HEK293 (cell line): ENCODE measurements around the gene RIPPLY2.
A peak's percentile ranks its signal among the peaks of the same experiment; 100 is the strongest.

ENCODE experiments used
- GLIS2 ChIP-seq: fragments of 450-650 bp; formaldehyde crosslinking; IDR thresholded peaks from 2 replicates; pipeline ENCODE4 v1.5.1; 2016; ENCODE audit warnings: missing biosample characterization, missing genetic modification characterization
- MEIS1 ChIP-seq: sonication (generic); formaldehyde crosslinking; IDR thresholded peaks from 2 replicates; pipeline ENCODE4 v1.8.1; 2022; ENCODE audit warnings: missing genetic modification reagents, mild to moderate bottlenecking, borderline replicate concordance
- TRIM28 ChIP-seq: IDR thresholded peaks from 2 replicates; pipeline ENCODE4 v1.6.1; 2011; ENCODE audit warnings: low read length, control low read depth, borderline replicate concordance
- TSHZ1 ChIP-seq: fragments of 450-650 bp; formaldehyde crosslinking; IDR thresholded peaks from 2 replicates; pipeline ENCODE4 v1.5.1; 2016; ENCODE audit warnings: missing biosample characterization, missing genetic modification characterization, borderline replicate concordance
- ZBTB10 ChIP-seq: fragments of 450-650 bp; formaldehyde crosslinking; IDR thresholded peaks from 2 replicates; pipeline ENCODE4 v1.5.1; 2016; ENCODE audit warnings: missing biosample characterization, missing genetic modification characterization
- ZBTB49 ChIP-seq: fragments of 450-650 bp; formaldehyde crosslinking; IDR thresholded peaks from 2 replicates; pipeline ENCODE4 v1.5.1; 2016; ENCODE audit warnings: missing biosample characterization, missing genetic modification characterization, low read depth
- ZFHX2 ChIP-seq: fragments of 450-650 bp; formaldehyde crosslinking; conservative IDR thresholded peaks from 2 replicates; pipeline ENCODE4 v1.5.1; 2016; ENCODE audit warnings: missing biosample characterization, missing genetic modification characterization
- ZFP37 ChIP-seq: fragments of 450-650 bp; formaldehyde crosslinking; IDR thresholded peaks from 2 replicates; pipeline ENCODE4 v1.5.1; 2016; ENCODE audit warnings: missing biosample characterization, missing genetic modification characterization
- ZFP41 ChIP-seq: fragments of 450-650 bp; formaldehyde crosslinking; IDR thresholded peaks from 2 replicates; pipeline ENCODE4 v1.5.1; 2016; ENCODE audit warnings: missing biosample characterization, missing genetic modification characterization, borderline replicate concordance
- ZFP69B ChIP-seq: fragments of 450-650 bp; formaldehyde crosslinking; IDR thresholded peaks from 2 replicates; pipeline ENCODE4 v1.5.1; 2016; ENCODE audit warnings: missing biosample characterization, missing genetic modification characterization
- ZNF10 ChIP-seq: fragments of 450-650 bp; formaldehyde crosslinking; IDR thresholded peaks from 2 replicates; pipeline ENCODE4 v1.5.1; 2017; ENCODE audit warnings: missing biosample characterization, missing genetic modification characterization
- ZNF132 ChIP-seq: fragments of 450-650 bp; formaldehyde crosslinking; IDR thresholded peaks from 2 replicates; pipeline ENCODE4 v1.5.1; 2017; ENCODE audit warnings: missing biosample characterization, missing genetic modification characterization, borderline replicate concordance
- ZNF214 ChIP-seq: fragments of 450-650 bp; formaldehyde crosslinking; IDR thresholded peaks from 2 replicates; pipeline ENCODE4 v1.5.1; 2017; ENCODE audit warnings: missing biosample characterization, mild to moderate bottlenecking, missing genetic modification characterization, borderline replicate concordance
- ZNF223 ChIP-seq: fragments of 450-650 bp; formaldehyde crosslinking; IDR thresholded peaks from 2 replicates; pipeline ENCODE4 v1.5.1; 2016; ENCODE audit warnings: missing biosample characterization, missing genetic modification characterization
- ZNF280D ChIP-seq: fragments of 450-650 bp; formaldehyde crosslinking; IDR thresholded peaks from 2 replicates; pipeline ENCODE4 v1.5.1; 2016; ENCODE audit warnings: missing biosample characterization, missing genetic modification characterization
- ZNF394 ChIP-seq: fragments of 450-650 bp; formaldehyde crosslinking; IDR thresholded peaks from 2 replicates; pipeline ENCODE4 v1.5.1; 2016; ENCODE audit warnings: missing biosample characterization, missing genetic modification characterization, mild to moderate bottlenecking, moderate library complexity, borderline replicate concordance
- ZNF404 ChIP-seq: fragments of 450-650 bp; formaldehyde crosslinking; IDR thresholded peaks from 2 replicates; pipeline ENCODE4 v1.5.1; 2017; ENCODE audit warnings: missing biosample characterization, missing genetic modification characterization
- ZNF488 ChIP-seq: fragments of 450-650 bp; formaldehyde crosslinking; IDR thresholded peaks from 2 replicates; pipeline ENCODE4 v1.5.1; 2016; ENCODE audit warnings: missing biosample characterization, missing genetic modification characterization
- ZNF624 ChIP-seq: fragments of 450-650 bp; formaldehyde crosslinking; IDR thresholded peaks from 2 replicates; pipeline ENCODE4 v1.5.1; 2017; ENCODE audit warnings: missing biosample characterization, missing genetic modification characterization
- ZNF626 ChIP-seq: fragments of 450-650 bp; sonication (Bioruptor Pico); formaldehyde crosslinking; IDR thresholded peaks from 2 replicates; pipeline ENCODE4 v1.5.1; 2018; ENCODE audit warnings: missing biosample characterization, missing genetic modification characterization, inconsistent platforms
- ZNF660 ChIP-seq: fragments of 450-650 bp; IDR thresholded peaks from 2 replicates; pipeline ENCODE4 v1.5.1; 2018; ENCODE audit warnings: missing biosample characterization, mild to moderate bottlenecking, missing genetic modification characterization
- ZNF701 ChIP-seq: fragments of 450-650 bp; formaldehyde crosslinking; IDR thresholded peaks from 2 replicates; pipeline ENCODE4 v1.5.1; 2016; ENCODE audit warnings: missing biosample characterization, missing genetic modification characterization
- ZNF747 ChIP-seq: fragments of 450-650 bp; formaldehyde crosslinking; IDR thresholded peaks from 2 replicates; pipeline ENCODE4 v1.5.1; 2016; ENCODE audit warnings: missing biosample characterization, missing genetic modification characterization
- ZNF837 ChIP-seq: fragments of 450-650 bp; formaldehyde crosslinking; IDR thresholded peaks from 2 replicates; pipeline ENCODE4 v1.5.1; 2016; ENCODE audit warnings: missing biosample characterization, missing genetic modification characterization
- TF ChIP-seq, protein P1 (sequence below): fragments of 450-650 bp; IDR thresholded peaks from 2 replicates; pipeline ENCODE4 v1.5.1; 2018; ENCODE audit warnings: missing biosample characterization, missing genetic modification characterization

Gene RIPPLY2

GRCh38 chr6:83815631-83816272 lies 37.4 kb upstream of the RIPPLY2 start (continued):
- TF ChIP-seq ZBTB10 (tag by site-specific recombination) (no peak), ZNF488 (tag by site-specific recombination) (no peak), ZNF223 (tag by site-specific recombination) (no peak), ZNF837 (tag by site-specific recombination) (no peak), ZNF660 (tag by site-specific recombination) (peak; percentile 35; the same call in 1 of the 2 replicates), TRIM28 (peak; percentile 61; the same call in 1 of the 2 replicates), ZNF394 (tag by site-specific recombination) (peak; percentile 53; the same call in 1 of the 2 replicates), ZNF701 (tag by site-specific recombination) (no peak), ZNF404 (tag by site-specific recombination) (no peak), ZFP37 (peak; percentile 20; the same call in 1 of the 2 replicates), MEIS1 (peak; percentile 74; the same call in 1 of the 2 replicates), ZNF626 (tag by site-specific recombination) (peak; percentile 40; the same call in 1 of the 2 replicates), ZFP69B (tag by site-specific recombination) (peak; percentile 20; the same call in 1 of the 2 replicates), ZNF132 (tag by site-specific recombination) (no peak), ZNF624 (tag by site-specific recombination) (no peak), GLIS2 (tag by site-specific recombination) (no peak), ZFHX2 (tag by site-specific recombination) (peak; percentile 60; the same call in 1 of the 2 replicates), ZBTB49 (tag by site-specific recombination) (no peak), ZNF280D (tag by site-specific recombination) (0 out of 2 replicates have a peak, but pooled peaks have one; percentile 37), ZNF10 (tag by site-specific recombination) (peak; percentile 41; the same call in 1 of the 2 replicates), ZFP41 (tag by site-specific recombination) (no peak), TSHZ1 (tag by site-specific recombination) (peak; percentile 79; the same call in 1 of the 2 replicates), ZNF214 (tag by site-specific recombination) (no peak), ZNF747 (tag by site-specific recombination) (no peak)
- TF ChIP-seq, protein P1, sequence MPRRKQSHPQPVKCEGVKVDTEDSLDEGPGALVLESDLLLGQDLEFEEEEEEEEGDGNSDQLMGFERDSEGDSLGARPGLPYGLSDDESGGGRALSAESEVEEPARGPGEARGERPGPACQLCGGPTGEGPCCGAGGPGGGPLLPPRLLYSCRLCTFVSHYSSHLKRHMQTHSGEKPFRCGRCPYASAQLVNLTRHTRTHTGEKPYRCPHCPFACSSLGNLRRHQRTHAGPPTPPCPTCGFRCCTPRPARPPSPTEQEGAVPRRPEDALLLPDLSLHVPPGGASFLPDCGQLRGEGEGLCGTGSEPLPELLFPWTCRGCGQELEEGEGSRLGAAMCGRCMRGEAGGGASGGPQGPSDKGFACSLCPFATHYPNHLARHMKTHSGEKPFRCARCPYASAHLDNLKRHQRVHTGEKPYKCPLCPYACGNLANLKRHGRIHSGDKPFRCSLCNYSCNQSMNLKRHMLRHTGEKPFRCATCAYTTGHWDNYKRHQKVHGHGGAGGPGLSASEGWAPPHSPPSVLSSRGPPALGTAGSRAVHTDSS (tag by site-specific recombination), result no peak
